CD14-positive monocyte (primary cell): ENCODE data around the gene TNIK. TPM values are rescaled to one million over a fixed set of nuclear protein-coding genes. Genes with fewer than 3 reads are reported as not detected.

ENCODE experiments used
- DNase-seq, 3 donors: peaks; one replicate each; pipeline ENCODE4 v3.0.0-alpha.2; 2011 to 2022
- H2AFZ ChIP-seq: 2 replicates; pipeline ENCODE4 v1.6.0; 2012; ENCODE audit warnings: mild to moderate bottlenecking, low read depth, low read length, inconsistent platforms; ENCODE audit not compliant: insufficient read depth, poor library complexity, severe bottlenecking
- H3K27ac ChIP-seq, 2 donors: 1 replicate in 1 of 2; 2 replicates in 1 of 2; pipeline ENCODE4 v1.5.1; 2012 to 2013; ENCODE audit warnings: low read length in 2 of 2, control low read depth in 1 of 2, inconsistent platforms in 1 of 2, low read depth in 1 of 2, mild to moderate bottlenecking in 1 of 2
- H3K27me3 ChIP-seq, 2 donors: one replicate each; pipeline versions ENCODE4 v1.6.0 to v1.6.1; 2011 to 2013; ENCODE audit warnings: low read length in 2 of 2; ENCODE audit not compliant: control insufficient read depth in 2 of 2, insufficient read depth in 2 of 2
- H3K36me3 ChIP-seq, 2 donors: replicated peaks in 1 of 2; 1 replicate in 1 of 2; 2 replicates in 1 of 2; pipeline versions ENCODE4 v1.5.1 to v1.6.1; 2012 to 2013; ENCODE audit warnings: low read length in 2 of 2, control low read depth in 1 of 2, inconsistent platforms in 1 of 2, mild to moderate bottlenecking in 1 of 2; ENCODE audit not compliant: insufficient read depth in 2 of 2, control insufficient read depth in 1 of 2
- H3K4me1 ChIP-seq, 2 donors: 1 replicate in 1 of 2; 2 replicates in 1 of 2; pipeline versions ENCODE4 v1.5.1 to v1.6.1; 2012 to 2013; ENCODE audit warnings: low read length in 2 of 2, control low read depth in 1 of 2, inconsistent platforms in 1 of 2, mild to moderate bottlenecking in 1 of 2, moderate library complexity in 1 of 2; ENCODE audit not compliant: insufficient read depth in 2 of 2, control insufficient read depth in 1 of 2
- H3K4me2 ChIP-seq: replicated peaks from 2 replicates; pipeline ENCODE3; 2012; ENCODE audit warnings: low read length, moderate library complexity, mild to moderate bottlenecking; ENCODE audit not compliant: poor library complexity, severe bottlenecking; ENCODE audit errors: extremely low read depth
- H3K4me3 ChIP-seq, 3 experiments: fragments of 200-600 bp in 1 of 3; sonication (generic) in 1 of 3; replicated peaks in 1 of 3; 1 replicate in 2 of 3; 2 replicates in 1 of 3; pipeline ENCODE4 v1.5.1; 2011 to 2013; ENCODE audit warnings: low read length in 3 of 3, mild to moderate bottlenecking in 3 of 3, control low read depth in 2 of 3, low read depth in 2 of 3, inconsistent platforms in 1 of 3, moderate library complexity in 1 of 3
- H3K79me2 ChIP-seq: 2 replicates; pipeline ENCODE4 v1.6.0; 2012; ENCODE audit warnings: mild to moderate bottlenecking, control low read depth, inconsistent platforms, low read length, moderate library complexity; ENCODE audit not compliant: insufficient read depth
- H3K9ac ChIP-seq: 2 replicates; pipeline ENCODE4 v1.6.0; 2017; ENCODE audit warnings: low read length, mild to moderate bottlenecking; ENCODE audit not compliant: insufficient read depth, poor library complexity, severe bottlenecking
- H3K9me3 ChIP-seq, 2 donors: replicated peaks in 1 of 2; 1 replicate in 1 of 2; 2 replicates in 1 of 2; pipeline versions ENCODE4 v1.5.1 to v1.6.1; 2012 to 2013; ENCODE audit warnings: low read length in 2 of 2, control low read depth in 1 of 2; ENCODE audit not compliant: control insufficient read depth in 1 of 2, insufficient read depth in 1 of 2
- H4K20me1 ChIP-seq: 2 replicates; pipeline ENCODE4 v1.6.0; 2012; ENCODE audit warnings: mild to moderate bottlenecking, low read length, control low read depth, moderate library complexity; ENCODE audit not compliant: insufficient read depth
- H3K27ac Mint-ChIP-seq, 7 donors: one replicate each; pipeline ENCODE4 v1.8.0; 2020; ENCODE audit warnings: mild to moderate bottlenecking in 7 of 7, mixed read lengths in 7 of 7, moderate library complexity in 6 of 7, inconsistent platforms in 2 of 7
- H3K27me3 Mint-ChIP-seq, 3 donors: one replicate each; pipeline ENCODE4 v1.8.0; 2021 to 2022; ENCODE audit warnings: low read depth in 3 of 3, mild to moderate bottlenecking in 3 of 3, mixed read lengths in 3 of 3, moderate library complexity in 3 of 3, inconsistent platforms in 1 of 3
- H3K36me3 Mint-ChIP-seq, 2 donors: one replicate each; pipeline ENCODE4 v1.8.0; 2020; ENCODE audit warnings: mixed read lengths in 2 of 2, inconsistent platforms in 1 of 2, mild to moderate bottlenecking in 1 of 2
- H3K4me1 Mint-ChIP-seq: one replicate; pipeline ENCODE4 v1.8.0; 2020; ENCODE audit warnings: mild to moderate bottlenecking, mixed read lengths
- H3K4me3 Mint-ChIP-seq, 2 donors: one replicate each; pipeline ENCODE4 v1.8.0; 2020; ENCODE audit warnings: mild to moderate bottlenecking in 2 of 2, mixed read lengths in 2 of 2, moderate library complexity in 1 of 2
- H3K9me3 Mint-ChIP-seq, 7 donors: one replicate each; pipeline ENCODE4 v1.8.0; 2020 to 2022; ENCODE audit warnings: mixed read lengths in 7 of 7, mild to moderate bottlenecking in 6 of 7, moderate library complexity in 6 of 7, inconsistent platforms in 2 of 7
- WGBS: methylation state at CpG from one replicate; pipeline ENCODE4 v1.1.5; 2013; ENCODE audit warnings: missing lambda C conversion rate; ENCODE audit not compliant: insufficient coverage; 5-methylcytosine and 5-hydroxymethylcytosine counted together
- intact Hi-C, 2 donors: fragments of 100-400 bp; cut with micrococcal nuclease; formaldehyde crosslinking; loops; one replicate each; pipeline versions ENCODE4 v1.15.0 to v1.15.1; 2023
- polyA plus RNA-seq, 3 donors: library from polyadenylated mRNA; depleted of rRNA in 1 of 3; unstranded in 2 of 3; stranded (reverse) in 1 of 3; fragments of 300-500 nt in 2 of 3; fragments of >200 nt in 1 of 3; fragmentation: Illumina TruSeq in 2 of 3; gene quantifications; 1 replicate in 2 of 3; 2 replicates in 1 of 3; pipeline ENCODE4 v1.2.3, GENCODE V29; 2012 to 2021
- TF ChIP-seq, protein P1 (sequence below): fragments of 200-600 bp; IDR thresholded peaks from one replicate; pipeline ENCODE4 v1.8.0; 2022; ENCODE audit warnings: antibody characterized with exemption, mild to moderate bottlenecking

The TNIK gene
- polyA plus RNA-seq, 3 donors = 0.36 to 1.8 (median 0.75) TPM

DNA sequence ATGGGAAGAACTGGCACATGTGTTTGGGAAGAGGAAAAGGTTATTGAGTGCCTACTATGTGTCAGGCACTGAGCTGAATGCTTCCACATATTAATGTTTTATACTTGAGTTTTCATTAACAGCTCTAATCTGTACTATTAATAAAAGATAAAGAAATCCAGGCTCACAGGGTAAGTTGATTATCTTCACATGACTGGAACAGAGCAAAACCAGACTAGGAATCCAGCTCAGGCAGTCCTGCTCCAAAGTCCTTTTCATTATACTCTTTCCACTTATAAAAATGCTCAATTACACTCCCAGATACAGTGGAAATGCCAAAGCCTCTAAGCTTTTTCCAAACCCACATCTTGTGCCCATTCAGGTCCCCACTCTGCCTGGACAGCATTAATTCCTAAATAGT lies 97.6 kb downstream of the TNIK start:
- no peaks in the 10 kb centered on the region for H3K36me3 Mint-ChIP-seq
- intact Hi-C loops = no loop called here
- H3K9me3 Mint-ChIP-seq = peaks cover 0 to 2% (median 0%) of the 10 kb centered on the region in 7 donors
- H3K9ac ChIP-seq = no peak overlapping the region
- H3K4me1 ChIP-seq = no peaks in the 10 kb centered on the region
- H3K9me3 ChIP-seq = no peaks in the 10 kb centered on the region
- H3K4me2 ChIP-seq = no peak overlapping the region
- no peaks in the 10 kb centered on the region for H3K79me2 ChIP-seq
- peaks cover 10% of the 10 kb centered on the region for H3K4me1 Mint-ChIP-seq
- TF ChIP-seq, protein P1, sequence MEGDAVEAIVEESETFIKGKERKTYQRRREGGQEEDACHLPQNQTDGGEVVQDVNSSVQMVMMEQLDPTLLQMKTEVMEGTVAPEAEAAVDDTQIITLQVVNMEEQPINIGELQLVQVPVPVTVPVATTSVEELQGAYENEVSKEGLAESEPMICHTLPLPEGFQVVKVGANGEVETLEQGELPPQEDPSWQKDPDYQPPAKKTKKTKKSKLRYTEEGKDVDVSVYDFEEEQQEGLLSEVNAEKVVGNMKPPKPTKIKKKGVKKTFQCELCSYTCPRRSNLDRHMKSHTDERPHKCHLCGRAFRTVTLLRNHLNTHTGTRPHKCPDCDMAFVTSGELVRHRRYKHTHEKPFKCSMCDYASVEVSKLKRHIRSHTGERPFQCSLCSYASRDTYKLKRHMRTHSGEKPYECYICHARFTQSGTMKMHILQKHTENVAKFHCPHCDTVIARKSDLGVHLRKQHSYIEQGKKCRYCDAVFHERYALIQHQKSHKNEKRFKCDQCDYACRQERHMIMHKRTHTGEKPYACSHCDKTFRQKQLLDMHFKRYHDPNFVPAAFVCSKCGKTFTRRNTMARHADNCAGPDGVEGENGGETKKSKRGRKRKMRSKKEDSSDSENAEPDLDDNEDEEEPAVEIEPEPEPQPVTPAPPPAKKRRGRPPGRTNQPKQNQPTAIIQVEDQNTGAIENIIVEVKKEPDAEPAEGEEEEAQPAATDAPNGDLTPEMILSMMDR = no peak
- no peaks in the 10 kb centered on the region for H4K20me1 ChIP-seq
- no peaks in the 10 kb centered on the region for H3K27me3 ChIP-seq
- DNase-seq = no peak
- no peak overlapping the region for H3K4me3 Mint-ChIP-seq
- peaks cover 0 to 2% (median 0%) of the 10 kb centered on the region in 3 donors for H3K27me3 Mint-ChIP-seq
- no peak overlapping the region for H3K4me3 ChIP-seq
- no peak overlapping the region for H3K27ac Mint-ChIP-seq
- H2AFZ ChIP-seq = no peak overlapping the region
- H3K36me3 ChIP-seq = no peaks in the 10 kb centered on the region
- no peak overlapping the region for H3K27ac ChIP-seq

DNA sequence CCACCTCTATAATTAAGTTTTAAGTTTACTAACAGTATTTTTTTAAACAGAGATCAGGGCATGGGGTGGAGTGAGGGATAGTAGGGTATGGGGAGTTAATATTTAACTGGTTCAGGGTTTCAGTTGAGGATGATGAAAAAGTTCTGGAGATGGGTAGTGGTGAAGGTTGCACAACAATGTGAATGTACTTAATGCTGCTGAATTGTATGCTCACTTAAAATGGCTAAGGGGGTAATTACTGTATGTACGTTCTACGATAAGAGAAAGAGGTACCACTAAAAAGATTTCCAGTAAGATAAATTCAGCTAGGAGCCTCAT lies 101.4 kb downstream of the TNIK start:
- Histone ChIP-seq H3K4me1 (no peaks in the 10 kb centered on the region), H3K79me2 (no peaks in the 10 kb centered on the region), H3K9me3 (no peaks in the 10 kb centered on the region), H3K36me3 (no peaks in the 10 kb centered on the region), H3K4me2 (no peak overlapping the region), H3K9ac (no peak overlapping the region), H3K27me3 (no peaks in the 10 kb centered on the region), H2AFZ (no peak overlapping the region), H3K4me3 (no peak overlapping the region), H4K20me1 (no peaks in the 10 kb centered on the region), H3K27ac (no peak overlapping the region)
- peaks cover 0 to 2% (median 0%) of the 10 kb centered on the region in 7 donors for H3K9me3 Mint-ChIP-seq
- no peaks in the 10 kb centered on the region for H3K36me3 Mint-ChIP-seq
- peaks cover 0 to 2% (median 0%) of the 10 kb centered on the region in 3 donors for H3K27me3 Mint-ChIP-seq
- H3K4me3 Mint-ChIP-seq = no peak overlapping the region
- no peak overlapping the region for H3K27ac Mint-ChIP-seq
- TF ChIP-seq, protein P1 = no peak
- no peak for DNase-seq
- no CpG with 5 or more reads among the region's 2 CpGs for WGBS
- H3K4me1 Mint-ChIP-seq = peaks cover 10% of the 10 kb centered on the region
- intact Hi-C loops = no loop called here
